DND-41 (cell line): ENCODE data around the gene ABCB8.
A peak's percentile ranks its signal among the peaks of the same experiment; 100 is the strongest.

Experiments
- ATAC-seq: fragments of 200-7000 bp; cut with Tn5 transposase; 3 replicates; pipeline ENCODE4 v1.9.1; 2021; ENCODE audit warnings: low read depth; ENCODE audit not compliant: insufficient read depth
- DNase-seq: peaks from one replicate; pipeline ENCODE4 v3.0.0-alpha.2; 2020
- H2AFZ ChIP-seq: 2 replicates; pipeline ENCODE4 v1.6.0; 2012; ENCODE audit warnings: low read depth, low read length
- H3K27ac ChIP-seq: 2 replicates; pipeline ENCODE4 v1.5.1; 2012; ENCODE audit warnings: low read length, inconsistent platforms
- H3K27me3 ChIP-seq: fragments of 200-600 bp; sonication (generic); 2 replicates; pipeline ENCODE4 v1.6.0; 2012; ENCODE audit warnings: low read length, mild to moderate bottlenecking, inconsistent platforms; ENCODE audit not compliant: insufficient read depth, poor library complexity
- H3K36me3 ChIP-seq: 2 replicates; pipeline ENCODE4 v1.5.1; 2012; ENCODE audit warnings: low read length, inconsistent platforms; ENCODE audit not compliant: insufficient read depth
- H3K4me1 ChIP-seq: 2 replicates; pipeline ENCODE4 v1.5.1; 2012; ENCODE audit warnings: mild to moderate bottlenecking, low read length; ENCODE audit not compliant: insufficient read depth
- H3K4me2 ChIP-seq: 2 replicates; pipeline ENCODE4 v1.6.0; 2012; ENCODE audit warnings: mild to moderate bottlenecking, moderate library complexity, low read length, inconsistent platforms; ENCODE audit not compliant: insufficient read depth
- H3K4me3 ChIP-seq, 2 experiments: fragments of 200-600 bp in 1 of 2; shearing (Covaris generic) in 1 of 2; 2 replicates each; pipeline ENCODE4 v1.5.1; 2012 to 2016; ENCODE audit warnings: inconsistent platforms in 2 of 2, low read length in 2 of 2, mild to moderate bottlenecking in 2 of 2, low read depth in 1 of 2, moderate library complexity in 1 of 2
- H3K79me2 ChIP-seq: 2 replicates; pipeline ENCODE4 v1.6.0; 2012; ENCODE audit warnings: low read length, inconsistent platforms; ENCODE audit not compliant: insufficient read depth
- H3K9ac ChIP-seq: 2 replicates; pipeline ENCODE4 v1.6.0; 2012; ENCODE audit warnings: low read depth, mild to moderate bottlenecking, inconsistent platforms, low read length, moderate library complexity
- H3K9me3 ChIP-seq: 2 replicates; pipeline ENCODE4 v1.5.1; 2012; ENCODE audit warnings: low read length, moderate library complexity, mild to moderate bottlenecking, inconsistent platforms; ENCODE audit not compliant: insufficient read depth, severe bottlenecking
- H4K20me1 ChIP-seq: 2 replicates; pipeline ENCODE4 v1.6.0; 2012; ENCODE audit warnings: low read length; ENCODE audit not compliant: insufficient read depth
- CTCF ChIP-seq: IDR thresholded peaks from 2 replicates; pipeline ENCODE4 v1.5.1; 2012; ENCODE audit warnings: borderline replicate concordance, low read length, moderate library complexity, mild to moderate bottlenecking; ENCODE audit not compliant: poor library complexity, severe bottlenecking; ENCODE audit errors: extremely low read depth
- EZH2 ChIP-seq: IDR thresholded peaks from 3 replicates; pipeline ENCODE4 v1.6.1; 2012; ENCODE audit warnings: borderline replicate concordance, low read depth, mild to moderate bottlenecking, moderate library complexity, low read length, inconsistent platforms; ENCODE audit not compliant: severe bottlenecking

ABCB8 gene

GRCh38 chr7:151028131-151028947 is at the start of gene ABCB8:
TSS of gene ABCB8 (plus strand) at chr7:151028450. CDS start at chr7:151028516, 66 bp downstream.
- Histone ChIP-seq H3K27me3 (peaks cover 3% of the 10 kb centered on the region), H4K20me1 (0 out of 2 replicates have a peak, but pooled peaks cover 5% of the 10 kb centered on the region), H3K4me1 (peaks cover 24% of the 10 kb centered on the region), H3K27ac (peak within 1 kb of the TSS; percentile 70), H3K79me2 (peaks cover 27% of the 10 kb centered on the region), H3K9me3 (no peaks in the 10 kb centered on the region), H2AFZ (peak within 1 kb of the TSS; percentile 91), H3K36me3 (peaks cover 12% of the 10 kb centered on the region), H3K4me3 (peak within 1 kb of the TSS; percentile 54 to 69), H3K4me2 (peak within 1 kb of the TSS; percentile 80), H3K9ac (peak within 1 kb of the TSS; percentile 63)
- TF ChIP-seq CTCF (peak; percentile 51), EZH2 (no peak)
- ATAC-seq (peak; percentile 97), DNase-seq (peak; percentile 99)

DNA sequence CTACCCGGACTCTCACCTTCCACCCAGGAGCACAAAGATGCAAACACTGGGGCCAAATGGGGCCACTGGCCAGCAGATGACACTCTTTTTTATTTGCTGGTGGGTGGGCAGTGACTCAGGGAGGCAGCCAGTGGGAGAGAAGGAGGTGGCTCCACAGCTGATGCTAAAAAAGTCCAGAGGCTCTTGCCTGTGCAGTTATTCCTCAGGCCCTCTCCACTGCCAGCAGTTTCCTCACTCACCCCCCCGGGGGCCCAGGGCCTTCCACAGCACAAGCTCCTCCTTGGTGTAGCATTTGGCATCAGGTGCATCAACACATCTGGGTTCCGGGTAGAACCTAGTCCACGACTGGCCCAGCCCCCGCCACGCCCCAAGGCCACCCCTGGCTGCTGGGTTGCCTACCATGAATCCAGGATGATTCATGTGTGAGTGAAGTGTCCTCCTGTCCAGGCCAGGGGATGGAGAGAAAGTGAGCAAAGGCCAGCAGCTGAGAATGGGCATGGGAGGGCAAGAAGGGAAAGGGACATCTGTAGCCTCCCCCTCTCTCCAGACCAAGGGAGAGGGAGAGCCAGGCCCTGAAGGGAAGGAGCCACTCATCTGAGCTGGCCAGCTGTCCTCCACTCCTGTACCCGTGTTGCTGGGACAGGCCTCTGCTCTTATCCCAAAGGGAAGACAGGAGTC is 48.4 kb upstream of the ABCB8 start:
- H3K27ac ChIP-seq, result no peak overlapping the region
- peaks cover 39% of the 10 kb centered on the region for H4K20me1 ChIP-seq
- H3K4me2 ChIP-seq, result no peak overlapping the region
- H3K27me3 ChIP-seq, result peaks cover 37% of the 10 kb centered on the region
- no peaks in the 10 kb centered on the region for H3K9me3 ChIP-seq
- peaks cover 41% of the 10 kb centered on the region for H3K4me1 ChIP-seq
- no peak overlapping the region for H3K4me3 ChIP-seq
- no peak overlapping the region for H2AFZ ChIP-seq
- H3K36me3 ChIP-seq, result no peaks in the 10 kb centered on the region
- H3K9ac ChIP-seq, result no peak overlapping the region
- TF ChIP-seq CTCF (no peak), EZH2 (no peak)
- ATAC-seq (no peak), DNase-seq (no peak)
- no peaks in the 10 kb centered on the region for H3K79me2 ChIP-seq

DNA sequence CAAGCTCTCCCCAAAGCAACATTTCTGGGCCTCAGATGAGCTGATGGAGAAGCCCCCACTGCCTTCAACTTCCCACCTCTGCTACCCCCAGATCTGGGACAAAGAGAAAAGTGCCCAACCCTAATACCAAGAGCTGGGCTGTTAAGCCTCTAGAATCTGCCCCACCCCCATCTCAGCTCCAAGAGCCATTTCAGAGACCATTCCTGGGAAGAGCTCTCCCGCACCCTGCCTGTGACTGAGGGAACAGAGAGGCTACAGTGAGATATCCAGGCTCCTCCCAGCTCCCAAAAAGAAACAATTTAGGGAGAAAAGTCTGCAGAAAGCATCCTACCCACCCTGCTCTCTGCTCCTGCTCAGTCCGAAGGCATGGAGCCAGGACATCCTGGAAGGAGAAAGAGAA is 47.6 kb upstream of the ABCB8 start:
- no peak overlapping the region for H3K9ac ChIP-seq
- H3K79me2 ChIP-seq, result no peaks in the 10 kb centered on the region
- H3K27me3 ChIP-seq, result peaks cover 37% of the 10 kb centered on the region
- no peak overlapping the region for H2AFZ ChIP-seq
- H3K4me3 ChIP-seq, result no peak overlapping the region
- no peaks in the 10 kb centered on the region for H3K9me3 ChIP-seq
- TF ChIP-seq CTCF (no peak), EZH2 (no peak)
- ATAC-seq, result no peak
- no peak for DNase-seq
- no peaks in the 10 kb centered on the region for H3K36me3 ChIP-seq
- peaks cover 39% of the 10 kb centered on the region for H4K20me1 ChIP-seq
- H3K4me2 ChIP-seq, result no peak overlapping the region
- no peak overlapping the region for H3K27ac ChIP-seq
- peaks cover 33% of the 10 kb centered on the region for H3K4me1 ChIP-seq
